ENCODE measurements around the gene CTDSPL2.
A peak's percentile ranks its signal among the peaks of the same experiment; 100 is the strongest.
"Not testable (repeated sequence)": the region's sequence is repeated elsewhere in the genome, so short reads cannot be mapped to it uniquely, and the experiment has no call there.

The CTDSPL2 gene

GRCh38 chr15:44532275-44532674 lies 104.8 kb downstream of the CTDSPL2 start:
- not testable (repeated sequence) for H3K36me3 ChIP-seq (ENCODE audit: control insufficient read depth, insufficient read depth, low read length); H3K27me3 ChIP-seq (ENCODE audit: control insufficient read depth, insufficient read depth, low read length); H3K9me3 ChIP-seq (ENCODE audit: control insufficient read depth, insufficient read depth, low read length); H3K4me3 ChIP-seq (ENCODE audit: low read depth, low read length); H3K9ac ChIP-seq (ENCODE audit: low read depth, low read length); H3K4me1 ChIP-seq (ENCODE audit: control insufficient read depth, insufficient read depth, low read length)

GRCh38 chr15:44532689-44533088 lies 105.3 kb downstream of the CTDSPL2 start:
- no peaks in the 10 kb centered on the region for H3K27me3 ChIP-seq (ENCODE audit: control insufficient read depth, insufficient read depth, low read length)
- H3K4me1 ChIP-seq (ENCODE audit: control insufficient read depth, insufficient read depth, low read length) = no peaks in the 10 kb centered on the region

GRCh38 chr15:44535092-44535491 lies 107.7 kb downstream of the CTDSPL2 start:
- H3K9me3 ChIP-seq (ENCODE audit: control insufficient read depth, insufficient read depth, low read length) = no peaks in the 10 kb centered on the region
- no peaks in the 10 kb centered on the region for H3K27me3 ChIP-seq (ENCODE audit: control insufficient read depth, insufficient read depth, low read length)
- H3K4me3 ChIP-seq (ENCODE audit: low read depth, low read length) = no peak overlapping the region
- H3K36me3 ChIP-seq (ENCODE audit: control insufficient read depth, insufficient read depth, low read length) = peaks cover 6% of the 10 kb centered on the region
- no peak overlapping the region for H3K9ac ChIP-seq (ENCODE audit: low read depth, low read length)
- H3K4me1 ChIP-seq (ENCODE audit: control insufficient read depth, insufficient read depth, low read length) = peaks cover 5% of the 10 kb centered on the region

More at GRCh38 chr15:44532689-44533088, 105.3 kb downstream of the CTDSPL2 start:
- no peaks in the 10 kb centered on the region for H3K9me3 ChIP-seq (ENCODE audit: control insufficient read depth, insufficient read depth, low read length)
- H3K9ac ChIP-seq (ENCODE audit: low read depth, low read length) = no peak overlapping the region
- H3K36me3 ChIP-seq (ENCODE audit: control insufficient read depth, insufficient read depth, low read length) = peaks cover 4% of the 10 kb centered on the region
- no peak overlapping the region for H3K4me3 ChIP-seq (ENCODE audit: low read depth, low read length)

- Histone ChIP-seq H3K4me1 (ENCODE audit: control insufficient read depth, insufficient read depth, low read length) (peaks cover 5% of the 10 kb centered on the region), H3K9ac (ENCODE audit: low read depth, low read length) (peak overlapping the region; percentile 91), H3K36me3 (ENCODE audit: control insufficient read depth, insufficient read depth, low read length) (peaks cover 6% of the 10 kb centered on the region), H3K9me3 (ENCODE audit: control insufficient read depth, insufficient read depth, low read length) (no peaks in the 10 kb centered on the region), H3K4me3 (ENCODE audit: low read depth, low read length) (peak overlapping the region; percentile 90), H3K27me3 (ENCODE audit: control insufficient read depth, insufficient read depth, low read length) (no peaks in the 10 kb centered on the region)
These were observed 108.3 kb downstream of the CTDSPL2 start for GRCh38 chr15:44535523-44536301.

GRCh38 chr15:44536302-44536961 lies 109.0 kb downstream of the CTDSPL2 start:
- Histone ChIP-seq H3K9me3 (ENCODE audit: control insufficient read depth, insufficient read depth, low read length) (no peaks in the 10 kb centered on the region), H3K27me3 (ENCODE audit: control insufficient read depth, insufficient read depth, low read length) (no peaks in the 10 kb centered on the region), H3K36me3 (ENCODE audit: control insufficient read depth, insufficient read depth, low read length) (peaks cover 12% of the 10 kb centered on the region), H3K4me3 (ENCODE audit: low read depth, low read length) (peak overlapping the region; percentile 90), H3K4me1 (ENCODE audit: control insufficient read depth, insufficient read depth, low read length) (peaks cover 5% of the 10 kb centered on the region), H3K9ac (ENCODE audit: low read depth, low read length) (peak overlapping the region; percentile 91)

GRCh38 chr15:44536962-44537734 lies 109.7 kb downstream of the CTDSPL2 start, which contains the start of gene EIF3J:
Gene EIF3J, plus strand, starts transcription at chr15:44537147. Its CDS starts 48 bp downstream, at chr15:44537195.
- H3K36me3 ChIP-seq (ENCODE audit: control insufficient read depth, insufficient read depth, low read length) = peaks cover 13% of the 10 kb centered on the region
- H3K9ac ChIP-seq (ENCODE audit: low read depth, low read length) = peak within 1 kb of the TSS; percentile 91
- no peaks in the 10 kb centered on the region for H3K9me3 ChIP-seq (ENCODE audit: control insufficient read depth, insufficient read depth, low read length)
- H3K4me3 ChIP-seq (ENCODE audit: low read depth, low read length) = peak within 1 kb of the TSS; percentile 90
- no peaks in the 10 kb centered on the region for H3K27me3 ChIP-seq (ENCODE audit: control insufficient read depth, insufficient read depth, low read length)
- H3K4me1 ChIP-seq (ENCODE audit: control insufficient read depth, insufficient read depth, low read length) = peaks cover 5% of the 10 kb centered on the region

- Histone ChIP-seq H3K4me1 (ENCODE audit: control insufficient read depth, insufficient read depth, low read length) (peaks cover 5% of the 10 kb centered on the region), H3K4me3 (ENCODE audit: low read depth, low read length) (peak overlapping the region; percentile 73), H3K36me3 (ENCODE audit: control insufficient read depth, insufficient read depth, low read length) (peaks cover 13% of the 10 kb centered on the region), H3K9ac (ENCODE audit: low read depth, low read length) (peak overlapping the region; percentile 83), H3K27me3 (ENCODE audit: control insufficient read depth, insufficient read depth, low read length) (no peaks in the 10 kb centered on the region), H3K9me3 (ENCODE audit: control insufficient read depth, insufficient read depth, low read length) (no peaks in the 10 kb centered on the region)
These were observed 110.4 kb downstream of the CTDSPL2 start for GRCh38 chr15:44537735-44538240.

GRCh38 chr15:44541282-44541958 lies 114.0 kb downstream of the CTDSPL2 start:
- no peaks in the 10 kb centered on the region for H3K9me3 ChIP-seq (ENCODE audit: control insufficient read depth, insufficient read depth, low read length)
- H3K36me3 ChIP-seq (ENCODE audit: control insufficient read depth, insufficient read depth, low read length) = peaks cover 11% of the 10 kb centered on the region
- no peaks in the 10 kb centered on the region for H3K27me3 ChIP-seq (ENCODE audit: control insufficient read depth, insufficient read depth, low read length)
- no peak overlapping the region for H3K4me3 ChIP-seq (ENCODE audit: low read depth, low read length)
- H3K9ac ChIP-seq (ENCODE audit: low read depth, low read length) = no peak overlapping the region
- peaks cover 8% of the 10 kb centered on the region for H3K4me1 ChIP-seq (ENCODE audit: control insufficient read depth, insufficient read depth, low read length)

- Histone ChIP-seq H3K36me3 (ENCODE audit: control insufficient read depth, insufficient read depth, low read length) (peaks cover 9% of the 10 kb centered on the region), H3K9ac (ENCODE audit: low read depth, low read length) (no peak overlapping the region), H3K27me3 (ENCODE audit: control insufficient read depth, insufficient read depth, low read length) (no peaks in the 10 kb centered on the region), H3K9me3 (ENCODE audit: control insufficient read depth, insufficient read depth, low read length) (no peaks in the 10 kb centered on the region), H3K4me3 (ENCODE audit: low read depth, low read length) (no peak overlapping the region), H3K4me1 (ENCODE audit: control insufficient read depth, insufficient read depth, low read length) (peaks cover 8% of the 10 kb centered on the region)
These were observed 115.2 kb downstream of the CTDSPL2 start for GRCh38 chr15:44542596-44542995.

GRCh38 chr15:44544745-44545144 lies 117.3 kb downstream of the CTDSPL2 start:
- not testable (repeated sequence) for H3K9ac ChIP-seq (ENCODE audit: low read depth, low read length); H3K27me3 ChIP-seq (ENCODE audit: control insufficient read depth, insufficient read depth, low read length); H3K4me3 ChIP-seq (ENCODE audit: low read depth, low read length); H3K4me1 ChIP-seq (ENCODE audit: control insufficient read depth, insufficient read depth, low read length); H3K36me3 ChIP-seq (ENCODE audit: control insufficient read depth, insufficient read depth, low read length); H3K9me3 ChIP-seq (ENCODE audit: control insufficient read depth, insufficient read depth, low read length)
